Epithelial cell of esophagus (primary cell): ENCODE results near the gene ST6GALNAC4.
A peak's percentile ranks its signal among the peaks of the same experiment; 100 is the strongest.

Experiments used
- DNase-seq: peaks from one replicate; pipeline ENCODE4 v3.0.0; 2010; ENCODE audit warnings: low read depth
- H3K4me3 ChIP-seq: 2 replicates; pipeline ENCODE4 v1.5.1; 2011; ENCODE audit warnings: mild to moderate bottlenecking, low read length, control low read depth
- CTCF ChIP-seq: IDR thresholded peaks from 2 replicates; pipeline ENCODE4 v1.5.1; 2011; ENCODE audit warnings: low read depth, mild to moderate bottlenecking, low read length, control low read depth, inconsistent platforms; ENCODE audit not compliant: insufficient read depth; ENCODE audit errors: missing control alignments

The ST6GALNAC4 gene

DNA sequence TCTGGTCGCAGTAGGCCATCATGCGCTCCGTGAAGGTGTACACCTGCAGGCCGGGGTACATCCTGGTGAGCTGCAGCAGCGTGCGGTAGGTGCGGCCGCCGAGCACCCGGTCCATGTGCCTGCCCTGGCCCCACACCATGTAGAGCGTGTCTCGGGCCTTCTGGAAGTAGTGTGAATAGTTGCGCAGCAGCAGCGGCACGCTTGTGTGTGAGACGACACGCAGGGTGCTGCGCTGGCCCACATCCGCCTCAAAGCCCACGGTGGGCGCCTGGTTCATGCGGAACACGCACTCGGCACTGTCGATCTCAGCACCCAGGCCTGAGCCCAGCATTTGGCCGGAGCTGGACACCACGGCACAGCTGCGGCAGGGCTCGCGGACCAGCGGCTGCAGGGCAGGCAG lies 4.5 kb downstream of the ST6GALNAC4 start:
- no peak for TF ChIP-seq CTCF
- no peak overlapping the region for H3K4me3 ChIP-seq
- DNase-seq: no peak

DNA sequence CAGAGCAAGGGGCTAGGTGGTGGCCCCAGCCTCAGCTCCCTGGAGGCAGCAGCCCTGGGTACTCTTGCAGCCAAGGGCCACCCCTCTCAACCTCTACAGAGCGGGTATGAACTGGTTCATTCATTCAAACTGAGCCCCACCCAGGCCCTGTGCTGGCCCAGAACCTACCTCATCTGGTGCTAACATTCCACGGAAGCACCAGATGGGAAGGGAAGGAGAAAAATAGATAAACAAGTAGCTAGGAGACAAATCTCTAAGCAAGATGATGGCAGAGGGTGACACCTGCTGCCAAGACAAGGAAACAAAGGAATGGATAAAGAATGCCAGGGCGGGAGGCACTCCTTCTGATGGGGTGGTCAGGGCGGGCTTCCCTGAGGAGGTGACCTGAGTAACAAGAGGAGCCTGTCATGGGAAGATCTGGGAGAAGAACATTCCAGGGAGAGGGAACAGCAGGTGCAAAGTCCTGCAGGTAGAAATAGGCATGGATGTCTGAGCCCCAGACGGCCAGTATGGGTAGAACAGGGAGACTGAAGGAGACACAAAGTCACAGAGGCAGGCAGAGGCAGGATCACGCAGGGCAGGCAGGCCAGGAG lies 6.1 kb downstream of the ST6GALNAC4 start:
- peak; percentile 35 for DNase-seq
- H3K4me3 ChIP-seq: no peak overlapping the region
- TF ChIP-seq CTCF: peak; percentile 43

DNA sequence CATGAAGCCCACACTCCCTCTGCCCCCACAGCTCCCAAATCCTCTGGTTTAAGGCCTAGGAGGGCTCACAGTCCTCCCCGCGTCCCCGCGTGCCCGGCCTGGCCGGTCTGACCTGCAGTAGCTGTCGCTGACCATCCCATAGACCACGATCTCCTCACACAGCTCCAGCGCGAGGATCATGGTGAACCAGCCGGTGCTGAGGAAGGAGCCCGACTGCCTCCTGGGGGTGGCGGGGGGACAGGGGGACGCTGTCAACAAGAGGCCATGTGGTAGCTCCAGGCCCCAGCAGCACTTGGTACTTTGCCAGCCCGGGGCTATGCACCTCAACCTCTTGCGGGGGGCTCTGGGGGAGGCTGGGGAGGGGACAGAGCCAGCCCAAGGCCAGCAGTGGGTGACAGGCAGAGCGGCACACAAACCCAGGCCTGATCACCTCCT lies 7.0 kb downstream of the ST6GALNAC4 start:
- no peak for TF ChIP-seq CTCF
- no peak for DNase-seq
- no peak overlapping the region for H3K4me3 ChIP-seq

DNA sequence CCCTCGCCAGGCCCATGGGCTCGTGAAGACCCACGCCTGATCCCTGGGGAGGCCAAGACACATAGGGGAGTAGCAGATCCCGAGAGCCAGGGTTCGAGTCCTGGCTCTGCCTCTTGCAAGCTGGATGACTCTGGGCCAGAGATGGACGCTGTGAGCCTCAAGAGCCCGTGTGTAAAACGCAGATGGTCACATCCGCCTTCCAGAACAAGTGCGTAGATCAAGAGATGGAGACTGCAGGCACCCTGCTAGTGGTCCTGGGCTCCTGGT lies 8.2 kb downstream of the ST6GALNAC4 start:
- no peak for TF ChIP-seq CTCF
- DNase-seq: no peak
- no peak overlapping the region for H3K4me3 ChIP-seq

DNA sequence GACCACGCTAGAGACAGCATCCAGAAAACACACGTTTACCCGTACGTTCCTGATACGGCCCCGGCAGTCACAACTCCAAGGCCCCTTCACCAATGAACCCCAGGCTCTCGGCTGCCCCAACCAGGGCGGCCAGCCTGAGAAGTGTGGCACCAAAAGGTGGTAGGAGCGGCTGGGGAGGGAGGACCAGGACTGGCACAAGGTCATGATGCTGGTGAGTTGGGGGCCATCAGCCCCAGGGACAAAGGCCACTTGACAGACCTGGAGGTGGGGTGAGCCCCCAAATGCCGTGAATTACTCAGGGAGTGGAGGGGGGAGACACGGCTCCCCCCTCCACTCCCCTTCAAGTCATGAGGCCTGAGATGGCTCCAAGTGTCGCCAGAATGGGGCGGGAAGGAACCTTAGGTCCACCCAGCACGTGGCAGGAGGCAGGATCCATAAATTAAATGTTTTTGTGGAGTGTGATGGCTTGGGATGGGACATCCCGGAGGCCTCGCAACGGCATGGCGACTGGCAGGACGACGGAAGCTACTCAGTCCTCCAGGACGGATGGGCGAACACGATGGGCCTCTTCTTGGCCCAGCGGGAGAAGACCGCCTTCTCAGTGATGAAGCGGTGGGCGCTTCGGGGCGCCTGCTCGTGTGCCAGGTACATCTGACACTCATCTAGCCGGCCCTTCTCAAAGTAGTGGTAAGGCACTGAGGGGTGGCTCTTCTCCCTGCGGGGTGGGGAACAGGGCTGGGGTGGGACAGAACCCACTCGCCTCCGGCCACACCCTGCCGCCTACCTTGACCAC lies 8.8 kb downstream of the ST6GALNAC4 start:
- no peak for DNase-seq
- no peak for TF ChIP-seq CTCF
- H3K4me3 ChIP-seq: no peak overlapping the region

DNA sequence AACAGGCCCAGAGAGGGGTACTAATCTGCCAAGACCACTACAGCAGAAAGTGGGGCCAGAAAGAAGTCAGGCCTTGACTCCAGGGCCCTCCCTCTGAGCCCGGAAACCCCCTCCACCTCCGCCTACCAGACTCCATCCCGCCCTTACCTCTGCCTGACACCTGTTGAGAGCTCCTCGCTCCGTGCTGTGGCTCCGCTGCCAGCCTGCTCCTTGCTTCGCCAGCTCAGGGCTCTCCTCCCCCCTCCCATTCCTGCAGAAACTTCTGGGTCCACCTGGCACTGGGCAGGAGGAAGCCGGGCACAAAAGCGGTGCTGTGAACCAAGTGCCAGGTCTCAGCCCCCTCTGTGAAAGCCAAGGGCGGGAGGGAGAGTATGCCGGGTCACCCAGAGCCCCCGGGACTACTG lies 11.1 kb downstream of the ST6GALNAC4 start:
- no peak overlapping the region for H3K4me3 ChIP-seq
- TF ChIP-seq CTCF: no peak
- no peak for DNase-seq
